Stimulated activated CD8-positive, alpha-beta memory T cell treated with anti-CD3 and anti-CD28 coated beads, Interleukin-2, amount 100 ng/mL, for 1 hour (primary cell): ENCODE measurements around the gene DBNDD2.

Experiments
- DNase-seq, 2 donors: peaks; one replicate each; pipeline ENCODE4 v3.0.0-alpha.2; 2020; ENCODE audit warnings: low read depth in 2 of 2

DBNDD2 gene

DNA sequence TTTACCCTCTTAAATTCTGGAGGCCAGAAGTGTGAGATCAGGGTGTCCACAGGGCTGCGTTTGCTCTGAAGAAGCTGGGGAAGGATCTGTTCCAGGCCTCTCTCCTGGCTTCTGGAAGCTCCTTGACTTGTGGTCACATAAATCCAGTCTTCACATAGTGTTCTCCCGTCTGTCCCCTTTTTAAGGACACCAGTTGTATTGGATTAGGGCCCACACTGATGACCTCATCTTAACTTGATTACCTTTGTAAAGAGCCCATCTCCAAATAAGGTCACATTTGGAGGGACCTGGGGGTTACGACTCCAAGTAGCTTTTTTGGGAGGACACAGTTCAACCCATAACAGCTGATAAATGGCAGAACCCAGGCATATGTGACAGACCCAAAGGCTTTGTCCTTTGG is 41.4 kb downstream of the DBNDD2 start:
- DNase-seq, result no peak

DNA sequence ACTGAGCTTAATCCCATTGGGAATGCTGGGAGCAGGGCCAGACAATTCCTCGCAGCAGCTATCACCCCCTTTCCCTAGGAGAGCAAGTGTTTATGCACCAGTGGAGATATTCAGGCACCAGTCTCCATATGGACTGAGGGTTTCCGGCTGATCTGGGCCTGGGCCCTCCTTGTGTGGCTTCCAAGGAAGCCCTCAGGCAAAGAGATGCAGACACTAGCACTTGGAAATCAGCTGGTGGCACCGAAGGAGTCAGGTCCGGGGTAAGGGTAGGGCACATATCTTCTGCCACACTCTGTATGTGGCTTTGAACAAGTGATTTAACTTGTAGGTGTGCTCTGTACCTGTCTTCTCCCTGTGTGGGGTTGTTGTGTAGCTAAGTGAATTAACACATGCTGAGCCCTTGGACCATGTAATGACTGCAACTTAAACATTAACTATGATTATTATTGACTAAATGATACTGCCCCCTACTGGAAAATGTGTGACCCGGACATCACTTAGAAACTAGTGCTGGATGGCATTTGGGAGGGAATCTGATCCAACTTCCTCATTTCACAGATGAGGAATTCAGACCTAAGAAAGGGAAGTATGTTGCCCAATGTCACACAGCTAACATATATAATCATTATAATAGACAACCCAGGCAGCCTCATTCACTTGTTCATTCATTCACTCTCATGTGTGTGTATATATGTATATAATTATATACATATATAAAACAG is 42.2 kb downstream of the DBNDD2 start:
- no peak for DNase-seq

GRCh38 chr20:45452238-45452637 is 44.1 kb downstream of the DBNDD2 start:
- no peak for DNase-seq

DNA sequence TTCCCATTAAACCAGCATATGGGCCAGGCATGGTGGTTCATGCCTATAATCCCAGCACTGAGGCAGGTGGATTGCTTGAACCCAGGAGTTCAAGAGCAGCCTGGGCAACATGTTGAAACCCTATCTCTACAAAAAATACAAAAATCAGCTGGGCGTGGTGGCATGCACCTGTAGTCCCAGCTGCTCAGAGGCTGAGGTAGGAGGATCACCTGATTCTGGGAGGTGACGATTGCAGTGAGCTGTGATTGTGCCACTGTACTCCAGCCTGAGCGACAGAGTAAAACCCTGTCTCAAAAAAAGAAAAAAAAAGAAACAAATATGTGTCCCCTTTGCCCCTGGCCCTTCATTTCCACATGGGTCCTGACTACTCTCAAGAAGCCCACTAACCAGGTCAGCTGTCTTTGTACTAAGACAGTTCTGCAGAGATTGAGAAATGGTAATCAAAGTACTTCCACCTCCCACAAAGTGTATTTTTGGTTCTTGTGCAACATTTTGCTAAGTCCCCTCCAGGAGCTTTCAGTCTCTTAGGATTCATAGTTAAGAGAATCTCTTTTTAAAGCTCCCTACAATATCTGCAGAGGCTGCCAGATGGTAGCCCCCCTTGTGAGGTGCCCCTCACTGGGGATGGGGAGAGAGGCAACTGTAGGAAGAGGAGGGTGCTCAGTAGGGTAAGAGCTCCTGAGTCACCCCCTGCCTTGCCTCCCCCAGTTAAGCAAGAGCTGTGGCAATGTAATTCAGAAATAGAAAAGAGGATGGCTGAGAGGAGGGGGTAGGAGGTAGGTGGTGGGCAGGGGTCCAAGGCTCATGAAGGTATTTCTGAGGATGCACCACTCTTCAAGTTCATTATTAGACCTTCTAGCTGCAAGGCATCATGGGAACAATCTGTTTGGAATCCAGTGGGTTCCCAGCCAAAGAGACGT is 44.9 kb downstream of the DBNDD2 start:
- no peak for DNase-seq

GRCh38 chr20:45456632-45457031 is 48.5 kb downstream of the DBNDD2 start:
- DNase-seq, result no peak

- DNase-seq, result no peak
Observed at GRCh38 chr20:45459606-45460005, 51.5 kb downstream of the DBNDD2 start.
